GM23338 (cell line): ENCODE results near the gene CYB561D2. TPM values are rescaled to one million over a fixed set of nuclear protein-coding genes. Genes with fewer than 3 reads are reported as not detected.

Experiments
- ATAC-seq: fragments of 200-7000 bp; cut with Tn5 transposase; 3 replicates; pipeline ENCODE4 v1.9.1; 2020
- DNase-seq: peaks from one replicate; pipeline ENCODE4 v3.0.0-alpha.2; 2015; ENCODE audit warnings: low spot score
- H2AFZ ChIP-seq: fragments of 200-600 bp; sonication (generic); 2 replicates; pipeline ENCODE4 v1.8.0; 2016; ENCODE audit warnings: antibody characterized with exemption, mild to moderate bottlenecking, moderate library complexity
- H3F3A ChIP-seq: fragments of 200-600 bp; sonication (generic); replicated peaks from 2 replicates; pipeline ENCODE4 v1.8.0; 2017; ENCODE audit warnings: antibody characterized with exemption, mixed run types, low read depth
- H3K27ac ChIP-seq: fragments of 200-600 bp; sonication (generic); 2 replicates; pipeline ENCODE4 v1.6.1; 2016; ENCODE audit warnings: low read depth
- H3K27me3 ChIP-seq: fragments of 200-600 bp; sonication (generic); 2 replicates; pipeline ENCODE4 v1.8.0; 2016; ENCODE audit warnings: mild to moderate bottlenecking, mixed run types, moderate library complexity; ENCODE audit not compliant: insufficient read depth
- H3K36me3 ChIP-seq: fragments of 200-600 bp; sonication (generic); 2 replicates; pipeline ENCODE4 v1.8.0; 2016; ENCODE audit warnings: mild to moderate bottlenecking; ENCODE audit not compliant: insufficient read depth
- H3K4me1 ChIP-seq: fragments of 200-600 bp; sonication (generic); 2 replicates; pipeline ENCODE4 v1.8.0; 2016; ENCODE audit warnings: mild to moderate bottlenecking, moderate library complexity; ENCODE audit not compliant: insufficient read depth
- H3K4me2 ChIP-seq: fragments of 200-600 bp; sonication (generic); 2 replicates; pipeline ENCODE4 v1.7.1; 2017; ENCODE audit warnings: mixed run types
- H3K4me3 ChIP-seq: fragments of 200-600 bp; sonication (generic); 2 replicates; pipeline ENCODE4 v1.6.1; 2016; ENCODE audit warnings: mixed run types
- H3K79me2 ChIP-seq: fragments of 200-600 bp; sonication (generic); replicated peaks from 2 replicates; pipeline ENCODE4 v1.8.0; 2017; ENCODE audit warnings: mild to moderate bottlenecking; ENCODE audit not compliant: insufficient read depth
- H3K9me2 ChIP-seq: fragments of 200-600 bp; sonication (generic); 2 replicates; pipeline ENCODE4 v1.8.0; 2017; ENCODE audit not compliant: insufficient read depth
- H4K20me1 ChIP-seq: fragments of 200-600 bp; sonication (generic); replicated peaks from 2 replicates; pipeline ENCODE4 v1.8.0; 2017; ENCODE audit warnings: mild to moderate bottlenecking; ENCODE audit not compliant: insufficient read depth
- H3K27ac Mint-ChIP-seq: 2 replicates; pipeline ENCODE4 v1.8.0; 2020; ENCODE audit warnings: inconsistent platforms, mild to moderate bottlenecking, moderate library complexity, mixed read lengths
- H3K27me3 Mint-ChIP-seq: 3 replicates; pipeline ENCODE4 v1.8.0; 2022; ENCODE audit warnings: low read depth, mild to moderate bottlenecking, moderate library complexity, mixed read lengths, inconsistent platforms; ENCODE audit not compliant: insufficient read depth, poor library complexity
- H3K36me3 Mint-ChIP-seq: 3 replicates; pipeline ENCODE4 v1.8.0; 2021; ENCODE audit warnings: low read depth, mild to moderate bottlenecking, inconsistent platforms, moderate library complexity, mixed read lengths
- H3K4me1 Mint-ChIP-seq: 3 replicates; pipeline ENCODE4 v1.8.0; 2020; ENCODE audit warnings: mild to moderate bottlenecking, inconsistent platforms, mixed read lengths
- H3K4me3 Mint-ChIP-seq: 3 replicates; pipeline ENCODE4 v1.8.0; 2021; ENCODE audit warnings: moderate library complexity, mild to moderate bottlenecking, inconsistent platforms, mixed read lengths
- H3K9me3 Mint-ChIP-seq: 3 replicates; pipeline ENCODE4 v1.8.0; 2020; ENCODE audit warnings: moderate library complexity, mild to moderate bottlenecking, inconsistent platforms, mixed read lengths
- CREB1 ChIP-seq: fragments of 250-450 bp; sonication (Bioruptor Pico); IDR thresholded peaks from 2 replicates; pipeline ENCODE4 v1.5.0; 2020; ENCODE audit warnings: low read depth, mild to moderate bottlenecking, moderate library complexity
- EZH2 ChIP-seq: fragments of 200-600 bp; sonication (generic); IDR thresholded peaks from one replicate; pipeline ENCODE4 v1.8.0; 2017; ENCODE audit warnings: antibody characterized with exemption, mild to moderate bottlenecking, low read depth; ENCODE audit not compliant: unreplicated experiment
- EZH2phosphoT487 ChIP-seq: fragments of 200-600 bp; sonication (generic); IDR thresholded peaks from one replicate; pipeline ENCODE4 v1.8.1; 2018; ENCODE audit warnings: antibody characterized with exemption; ENCODE audit not compliant: unreplicated experiment
- JUNB ChIP-seq: IDR thresholded peaks from one replicate; pipeline ENCODE4 v1.6.1; 2016; ENCODE audit warnings: antibody characterized with exemption; ENCODE audit not compliant: unreplicated experiment
- NANOG ChIP-seq: IDR thresholded peaks from 2 replicates; pipeline ENCODE4 v1.6.1; 2016; ENCODE audit warnings: antibody characterized with exemption, borderline replicate concordance
- POLR2AphosphoS5 ChIP-seq: IDR thresholded peaks from 2 replicates; pipeline ENCODE4 v1.6.1; 2016; ENCODE audit warnings: antibody characterized with exemption, low read depth
- REST ChIP-seq: IDR thresholded peaks from one replicate; pipeline ENCODE4 v1.6.1; 2018; ENCODE audit warnings: antibody characterized with exemption; ENCODE audit not compliant: unreplicated experiment
- STAT1 ChIP-seq: IDR thresholded peaks from one replicate; pipeline ENCODE4 v1.6.1; 2016; ENCODE audit warnings: antibody characterized with exemption; ENCODE audit not compliant: unreplicated experiment
- ZNF114 ChIP-seq: fragments of 250-450 bp; sonication (Bioruptor Pico); IDR thresholded peaks from 2 replicates; pipeline ENCODE4 v1.5.0; 2020; ENCODE audit warnings: mild to moderate bottlenecking, moderate library complexity
- ZNF331 ChIP-seq: fragments of 250-450 bp; sonication (Bioruptor Pico); IDR thresholded peaks from 2 replicates; pipeline ENCODE4 v1.5.0; 2020; ENCODE audit warnings: low read depth, mild to moderate bottlenecking, moderate library complexity
- ZNF462 ChIP-seq: fragments of 250-450 bp; sonication (Bioruptor Pico); IDR thresholded peaks from 2 replicates; pipeline ENCODE4 v1.5.0; 2020; ENCODE audit warnings: mild to moderate bottlenecking, moderate library complexity
- polyA plus RNA-seq: library from polyadenylated mRNA; unstranded; fragments of >200 nt; fragmentation: Nextera tagmentation; extraction: Ambion mirVana; gene quantifications from 2 replicates; pipeline ENCODE4 v1.2.1, GENCODE V29; 2016
- total RNA-seq: library from RNA; depleted of rRNA; stranded (reverse); fragments of >200 nt; shearing (Covaris generic); gene quantifications from 2 replicates; pipeline ENCODE4 v1.2.3, GENCODE V29; 2014
- TF ChIP-seq, protein P1 (sequence below), 2 experiments: fragments of 200-600 bp in 1 of 2; sonication (generic) in 1 of 2; conservative IDR thresholded peaks; 2 replicates each; pipeline versions ENCODE4 v1.5.1 to v1.6.1; 2016 to 2017; ENCODE audit warnings: antibody characterized with exemption in 2 of 2, low read depth in 2 of 2, mild to moderate bottlenecking in 2 of 2, moderate library complexity in 1 of 2
- TF ChIP-seq, protein P2 (sequence below): IDR thresholded peaks from 2 replicates; pipeline ENCODE4 v1.6.1; 2016; ENCODE audit warnings: antibody characterized with exemption

CYB561D2 gene
- total and polyA plus RNA-seq, 2 experiments from 2014 or later = 10.1 to 18.2 TPM

GRCh38 chr3:50383750-50384149, 33.1 kb downstream of the CYB561D2 start:
- Histone ChIP-seq H3K79me2 (no peaks in the 10 kb centered on the region), H3K27me3 (no peaks in the 10 kb centered on the region), H3K27ac (no peak overlapping the region), H3K36me3 (no peaks in the 10 kb centered on the region), H4K20me1 (no peaks in the 10 kb centered on the region), H2AFZ (no peak overlapping the region), H3K4me2 (no peak overlapping the region), H3K4me3 (no peak overlapping the region), H3K9me2 (no peaks in the 10 kb centered on the region), H3K4me1 (no peaks in the 10 kb centered on the region), H3F3A (no peaks in the 10 kb centered on the region)
- H3K9me3 Mint-ChIP-seq = no peaks in the 10 kb centered on the region; the same call in 2 of the 3 replicates
- TF ChIP-seq REST (no peak), STAT1 (no peak), CREB1 (CRISPR knock-in tag) (no peak), NANOG (no peak), ZNF114 (no peak), ZNF462 (CRISPR knock-in tag) (no peak), POLR2AphosphoS5 (no peak), EZH2phosphoT487 (no peak), EZH2 (no peak), JUNB (no peak), ZNF331 (no peak)
- TF ChIP-seq, protein P1, sequence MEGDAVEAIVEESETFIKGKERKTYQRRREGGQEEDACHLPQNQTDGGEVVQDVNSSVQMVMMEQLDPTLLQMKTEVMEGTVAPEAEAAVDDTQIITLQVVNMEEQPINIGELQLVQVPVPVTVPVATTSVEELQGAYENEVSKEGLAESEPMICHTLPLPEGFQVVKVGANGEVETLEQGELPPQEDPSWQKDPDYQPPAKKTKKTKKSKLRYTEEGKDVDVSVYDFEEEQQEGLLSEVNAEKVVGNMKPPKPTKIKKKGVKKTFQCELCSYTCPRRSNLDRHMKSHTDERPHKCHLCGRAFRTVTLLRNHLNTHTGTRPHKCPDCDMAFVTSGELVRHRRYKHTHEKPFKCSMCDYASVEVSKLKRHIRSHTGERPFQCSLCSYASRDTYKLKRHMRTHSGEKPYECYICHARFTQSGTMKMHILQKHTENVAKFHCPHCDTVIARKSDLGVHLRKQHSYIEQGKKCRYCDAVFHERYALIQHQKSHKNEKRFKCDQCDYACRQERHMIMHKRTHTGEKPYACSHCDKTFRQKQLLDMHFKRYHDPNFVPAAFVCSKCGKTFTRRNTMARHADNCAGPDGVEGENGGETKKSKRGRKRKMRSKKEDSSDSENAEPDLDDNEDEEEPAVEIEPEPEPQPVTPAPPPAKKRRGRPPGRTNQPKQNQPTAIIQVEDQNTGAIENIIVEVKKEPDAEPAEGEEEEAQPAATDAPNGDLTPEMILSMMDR (conservative IDR thresholded peaks at IDR 0.05; ENCODE audit: low read depth in 2 of 2) = no peak
- TF ChIP-seq, protein P2, sequence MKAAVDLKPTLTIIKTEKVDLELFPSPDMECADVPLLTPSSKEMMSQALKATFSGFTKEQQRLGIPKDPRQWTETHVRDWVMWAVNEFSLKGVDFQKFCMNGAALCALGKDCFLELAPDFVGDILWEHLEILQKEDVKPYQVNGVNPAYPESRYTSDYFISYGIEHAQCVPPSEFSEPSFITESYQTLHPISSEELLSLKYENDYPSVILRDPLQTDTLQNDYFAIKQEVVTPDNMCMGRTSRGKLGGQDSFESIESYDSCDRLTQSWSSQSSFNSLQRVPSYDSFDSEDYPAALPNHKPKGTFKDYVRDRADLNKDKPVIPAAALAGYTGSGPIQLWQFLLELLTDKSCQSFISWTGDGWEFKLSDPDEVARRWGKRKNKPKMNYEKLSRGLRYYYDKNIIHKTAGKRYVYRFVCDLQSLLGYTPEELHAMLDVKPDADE = no peak
- peaks cover 12% of the 10 kb centered on the region for H3K27me3 Mint-ChIP-seq
- H3K4me1 Mint-ChIP-seq = peaks cover 2% of the 10 kb centered on the region; the same call in 2 of the 3 replicates
- DNase-seq (no peak), ATAC-seq (no peak)
- no peak overlapping the region for H3K27ac Mint-ChIP-seq
- no peaks in the 10 kb centered on the region for H3K36me3 Mint-ChIP-seq
- no peak overlapping the region for H3K4me3 Mint-ChIP-seq
